HG02798 (cell line): ENCODE data around the gene DNAAF8.

Source experiments
- ATAC-seq: cut with Tn5 transposase; IDR thresholded peaks from one replicate; pipeline ENCODE4 v1.9.1; 2021; ENCODE audit warnings: mild to moderate bottlenecking; ENCODE audit not compliant: unreplicated experiment, poor library complexity

The DNAAF8 gene

GRCh38 chr16:4797805-4798252 is 63.5 kb downstream of the DNAAF8 start:
- ATAC-seq: no peak

DNA sequence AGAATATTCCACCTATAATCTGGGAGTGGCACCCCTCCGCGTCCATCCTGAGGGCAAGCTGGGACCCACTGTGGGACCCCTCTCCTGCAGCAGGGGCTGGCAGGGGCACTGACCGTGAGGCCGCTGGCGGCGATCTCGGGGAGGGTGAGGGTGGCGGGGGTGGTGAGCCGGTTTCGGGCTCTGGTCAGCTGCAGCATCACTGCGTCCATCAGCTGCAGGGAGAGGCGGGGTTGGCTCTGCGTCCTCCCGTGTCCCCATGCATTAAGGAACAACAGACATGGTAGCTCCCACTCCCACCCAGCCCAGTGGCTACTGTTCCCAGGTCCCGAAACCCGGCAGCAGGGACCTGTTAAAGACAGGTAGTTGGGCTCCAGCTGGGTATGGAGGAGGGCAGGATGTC is 64.1 kb downstream of the DNAAF8 start:
- ATAC-seq: no peak
